ENCODE data around the gene ELK4. TPM values are rescaled to one million over a fixed set of nuclear protein-coding genes. Genes with fewer than 3 reads are reported as not detected.

ELK4 gene
- total RNA-seq, 2 donors from 2014 or later, result 72.9 to 76.4 TPM

DNA sequence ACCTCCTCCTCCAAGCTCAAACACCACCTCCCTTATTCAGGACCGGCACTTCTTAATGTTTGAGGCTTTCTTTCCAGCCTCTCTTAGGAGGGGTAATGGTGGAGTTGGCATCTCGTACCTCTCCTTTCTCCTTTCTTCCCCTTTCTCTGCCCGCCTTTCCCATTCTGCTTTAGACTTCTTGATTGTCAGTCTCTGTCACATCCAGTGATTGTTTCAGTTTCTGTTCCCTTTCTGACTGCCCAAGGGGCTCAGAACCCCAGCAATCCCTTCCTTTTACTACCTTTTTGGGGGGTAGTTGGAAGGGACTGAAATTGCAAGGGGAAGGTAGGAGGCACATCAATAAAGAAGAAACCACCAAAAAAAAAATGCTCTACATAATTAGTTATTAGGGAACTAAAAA is 5.6 kb downstream of the ELK4 start:
- peak overlapping the region; percentile 87 for H3K4me3 Mint-ChIP-seq
- peaks cover 23% of the 10 kb centered on the region for H3K4me1 Mint-ChIP-seq
- no peaks in the 10 kb centered on the region for H3K27me3 Mint-ChIP-seq
- peaks cover 89% of the 10 kb centered on the region for H3K36me3 Mint-ChIP-seq (ENCODE audit: low read depth)
- H3K27ac Mint-ChIP-seq, result peak overlapping the region; percentile 68
- H3K9me3 Mint-ChIP-seq, result no peaks in the 10 kb centered on the region
- no peak for ATAC-seq (replicated peaks)

DNA sequence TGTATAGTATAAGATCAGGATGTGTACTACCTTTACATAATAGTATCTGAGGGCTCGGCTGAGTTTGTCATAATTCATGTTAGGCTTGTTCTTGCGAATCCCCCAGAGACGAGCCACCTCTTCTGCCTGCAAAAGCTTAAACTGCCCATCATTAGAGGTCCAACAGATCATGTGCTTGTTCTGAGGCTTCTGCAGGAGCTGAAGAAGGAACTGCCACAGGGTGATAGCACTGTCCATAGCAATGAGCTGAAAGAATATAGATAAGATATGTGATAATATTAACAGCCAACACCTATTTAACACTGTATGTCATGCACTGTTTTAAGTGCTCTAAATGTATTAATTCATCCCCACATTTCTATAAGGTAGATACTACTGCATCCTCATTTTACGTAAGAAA is 8.2 kb downstream of the ELK4 start:
- no peaks in the 10 kb centered on the region for H3K27me3 Mint-ChIP-seq
- peaks cover 19% of the 10 kb centered on the region for H3K4me1 Mint-ChIP-seq
- no peak for ATAC-seq (replicated peaks)
- peaks cover 96% of the 10 kb centered on the region for H3K36me3 Mint-ChIP-seq (ENCODE audit: low read depth)
- H3K4me3 Mint-ChIP-seq, result no peak overlapping the region
- H3K27ac Mint-ChIP-seq, result no peak overlapping the region
- no peaks in the 10 kb centered on the region for H3K9me3 Mint-ChIP-seq

DNA sequence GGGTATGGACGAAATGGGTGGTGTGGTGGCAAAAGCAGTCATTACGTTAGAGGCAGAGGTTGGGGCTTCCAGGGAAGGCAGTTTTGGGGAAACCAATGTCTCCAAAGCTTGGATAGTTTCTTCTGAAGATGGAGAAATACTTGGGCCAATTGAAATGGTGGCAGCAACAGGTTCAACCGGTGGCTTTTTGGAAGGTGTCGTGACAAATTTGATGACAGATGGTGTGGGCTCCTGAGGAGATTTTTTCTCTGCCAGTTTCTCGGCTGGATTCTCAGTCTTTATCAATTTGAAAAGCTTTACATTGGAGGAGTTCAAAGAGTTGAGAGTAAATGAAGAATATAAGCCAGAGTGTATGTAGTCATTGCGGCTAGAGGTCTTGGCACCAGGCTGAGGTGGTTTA is 11.5 kb downstream of the ELK4 start:
- Mint-ChIP-seq H3K36me3 (ENCODE audit: low read depth) (peaks cover 100% of the 10 kb centered on the region), H3K27ac (peak overlapping the region; percentile 53), H3K4me1 (peaks cover 5% of the 10 kb centered on the region), H3K4me3 (no peak overlapping the region), H3K9me3 (no peaks in the 10 kb centered on the region), H3K27me3 (no peaks in the 10 kb centered on the region)
- ATAC-seq (replicated peaks), result no peak

DNA sequence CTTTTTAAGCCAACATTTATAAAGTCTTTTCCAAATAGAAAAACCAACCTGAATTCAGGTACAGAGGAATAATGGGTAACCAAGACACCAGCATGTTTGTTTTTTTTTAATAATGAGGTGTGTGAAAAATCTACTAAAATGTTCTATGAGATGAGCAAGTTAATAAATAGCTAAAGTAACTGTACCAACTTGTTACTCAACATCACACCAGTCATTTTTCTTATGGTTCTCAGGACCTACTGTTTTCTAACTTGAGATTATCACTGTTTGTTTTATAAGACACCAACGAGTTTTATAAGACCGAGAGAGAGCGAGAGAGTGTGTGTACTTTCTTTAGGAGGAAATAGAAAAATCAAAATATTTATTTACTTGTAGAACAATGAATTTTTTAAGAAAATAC is 12.4 kb downstream of the ELK4 start:
- peaks cover 3% of the 10 kb centered on the region for H3K4me1 Mint-ChIP-seq
- no peak overlapping the region for H3K27ac Mint-ChIP-seq
- no peaks in the 10 kb centered on the region for H3K9me3 Mint-ChIP-seq
- H3K36me3 Mint-ChIP-seq (ENCODE audit: low read depth), result peaks cover 100% of the 10 kb centered on the region
- no peak overlapping the region for H3K4me3 Mint-ChIP-seq
- ATAC-seq (replicated peaks), result no peak
- no peaks in the 10 kb centered on the region for H3K27me3 Mint-ChIP-seq

DNA sequence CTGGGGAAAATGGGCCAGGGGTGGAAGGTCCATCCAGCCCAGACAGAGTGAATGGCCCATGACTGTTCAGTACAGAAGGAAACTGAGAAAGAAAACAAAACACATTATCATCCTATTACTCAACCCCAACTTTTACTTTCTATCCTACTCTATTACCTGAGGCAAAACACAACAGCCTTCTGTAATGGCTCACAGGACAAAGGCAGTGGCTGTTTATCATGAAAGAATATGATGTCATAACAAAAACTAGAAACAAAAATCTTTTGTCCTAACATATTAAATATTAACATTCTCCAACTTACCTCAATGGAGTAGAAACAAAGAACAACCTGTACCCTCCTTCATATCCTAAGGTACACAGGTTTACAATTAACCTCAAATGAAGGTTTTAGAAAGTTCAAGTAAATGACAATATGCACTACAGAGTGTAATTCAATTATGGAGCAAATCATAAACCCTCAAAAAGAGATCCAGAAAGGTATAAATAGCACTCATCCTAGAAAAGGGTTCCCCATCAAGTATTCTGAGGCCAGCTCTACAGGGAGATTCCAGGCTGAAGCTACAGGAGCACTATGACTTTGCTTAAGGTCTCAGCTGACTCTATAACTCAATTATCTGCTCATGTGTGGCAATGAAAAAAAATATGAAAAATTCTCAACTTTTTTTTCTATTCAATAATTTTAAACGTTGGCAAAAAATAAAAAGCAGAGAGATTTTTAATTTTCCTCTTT is 15.1 kb downstream of the ELK4 start:
- peaks cover 99% of the 10 kb centered on the region for H3K36me3 Mint-ChIP-seq (ENCODE audit: low read depth)
- ATAC-seq (replicated peaks), result peak; percentile 87
- H3K27ac Mint-ChIP-seq, result peak overlapping the region; percentile 49
- peaks cover 4% of the 10 kb centered on the region for H3K4me1 Mint-ChIP-seq
- no peaks in the 10 kb centered on the region for H3K9me3 Mint-ChIP-seq
- no peak overlapping the region for H3K4me3 Mint-ChIP-seq
- no peaks in the 10 kb centered on the region for H3K27me3 Mint-ChIP-seq

DNA sequence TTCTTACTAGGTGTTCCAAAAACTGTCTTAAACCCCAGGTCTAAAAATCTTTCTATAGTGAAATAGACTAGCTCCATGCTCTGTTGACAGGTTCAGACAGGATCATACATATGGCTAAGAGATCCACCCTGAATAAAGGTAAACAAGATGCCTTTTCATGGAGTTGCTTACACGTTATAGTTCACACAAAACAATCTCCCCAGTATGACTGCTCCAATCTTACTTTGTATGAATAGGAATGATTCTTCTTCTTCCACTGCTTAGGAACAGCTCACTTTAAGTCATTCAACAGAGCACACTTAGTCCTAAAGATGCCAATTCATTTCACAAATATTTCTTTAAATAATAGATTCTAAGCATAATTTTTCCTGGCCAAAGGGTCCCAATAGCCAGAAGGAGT is 16.0 kb downstream of the ELK4 start:
- H3K4me3 Mint-ChIP-seq, result no peak overlapping the region
- no peak for ATAC-seq (replicated peaks)
- H3K4me1 Mint-ChIP-seq, result peaks cover 13% of the 10 kb centered on the region
- H3K27me3 Mint-ChIP-seq, result no peaks in the 10 kb centered on the region
- H3K27ac Mint-ChIP-seq, result peak overlapping the region; percentile 49
- peaks cover 99% of the 10 kb centered on the region for H3K36me3 Mint-ChIP-seq (ENCODE audit: low read depth)
- H3K9me3 Mint-ChIP-seq, result no peaks in the 10 kb centered on the region

DNA sequence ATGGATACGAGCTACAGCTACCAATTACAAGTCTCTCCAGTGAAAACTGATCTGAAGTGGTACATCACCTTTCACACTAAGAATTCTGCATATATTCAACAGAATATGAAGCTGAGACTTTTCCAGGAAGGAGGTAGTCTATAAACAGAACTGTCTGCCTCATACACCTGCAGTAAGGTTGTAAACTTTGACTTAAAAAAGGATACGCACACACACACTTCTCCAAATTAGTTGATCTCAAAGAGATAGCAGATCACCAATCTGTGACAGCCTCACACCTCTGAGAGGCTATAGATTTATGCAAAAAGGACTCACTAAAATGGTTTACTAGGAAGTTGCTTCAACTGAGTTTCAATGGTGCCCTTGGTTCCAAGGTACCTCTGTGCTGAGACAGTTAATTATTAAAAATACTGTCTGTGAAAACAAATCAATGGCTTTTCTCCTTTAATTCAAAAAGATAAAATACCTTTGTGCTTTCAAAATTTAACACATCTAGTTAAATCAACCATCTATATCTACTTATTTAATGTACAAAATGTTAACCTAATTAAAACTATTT is 17.9 kb downstream of the ELK4 start:
- Mint-ChIP-seq H3K27ac (no peak overlapping the region), H3K4me3 (no peak overlapping the region), H3K9me3 (no peaks in the 10 kb centered on the region), H3K36me3 (ENCODE audit: low read depth) (peaks cover 99% of the 10 kb centered on the region), H3K27me3 (no peaks in the 10 kb centered on the region), H3K4me1 (peaks cover 25% of the 10 kb centered on the region)
- no peak for ATAC-seq (replicated peaks)

DNA sequence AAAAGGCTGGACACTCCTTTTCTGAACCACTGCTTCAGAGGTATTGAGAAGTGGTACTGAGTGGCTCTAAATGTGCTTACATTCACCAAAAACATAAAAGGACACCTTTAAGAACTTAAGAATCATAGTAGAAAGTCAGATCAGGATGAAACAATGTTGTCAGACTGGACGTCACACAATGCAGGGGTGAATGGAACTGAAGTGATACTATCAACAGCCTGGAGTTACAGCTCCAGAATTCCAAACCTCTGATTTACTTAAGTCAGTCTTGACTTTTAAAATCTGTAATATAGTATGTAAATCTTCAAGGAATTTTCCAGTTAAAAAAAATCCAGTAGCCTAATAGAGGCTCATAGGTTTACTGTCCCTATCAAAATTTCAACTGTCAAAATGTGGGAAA is 19.3 kb downstream of the ELK4 start:
- H3K27me3 Mint-ChIP-seq, result no peaks in the 10 kb centered on the region
- H3K4me1 Mint-ChIP-seq, result peaks cover 25% of the 10 kb centered on the region
- peaks cover 99% of the 10 kb centered on the region for H3K36me3 Mint-ChIP-seq (ENCODE audit: low read depth)
- H3K9me3 Mint-ChIP-seq, result no peaks in the 10 kb centered on the region
- ATAC-seq (replicated peaks), result no peak
- no peak overlapping the region for H3K27ac Mint-ChIP-seq
- no peak overlapping the region for H3K4me3 Mint-ChIP-seq

DNA sequence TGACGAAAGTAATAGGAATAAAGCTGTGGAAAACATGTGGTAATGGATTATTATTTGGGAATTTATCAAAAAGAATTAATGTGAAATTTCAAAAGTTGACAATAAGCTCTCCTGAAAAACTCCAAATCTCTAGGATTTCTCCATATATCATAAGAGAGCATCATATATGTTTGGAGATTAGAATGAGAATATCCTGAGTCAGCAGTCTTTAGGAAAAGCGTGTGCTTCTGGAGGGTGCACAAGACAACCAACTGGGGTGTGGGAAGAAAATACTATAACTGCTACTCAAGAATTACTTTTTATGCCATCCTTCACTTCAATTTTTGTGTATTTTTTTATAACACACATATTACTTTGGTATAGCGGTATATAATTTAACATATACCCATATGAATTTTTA is 19.7 kb downstream of the ELK4 start:
- Mint-ChIP-seq H3K4me3 (no peak overlapping the region), H3K27ac (no peak overlapping the region), H3K4me1 (peaks cover 25% of the 10 kb centered on the region), H3K27me3 (no peaks in the 10 kb centered on the region), H3K9me3 (no peaks in the 10 kb centered on the region), H3K36me3 (ENCODE audit: low read depth) (peaks cover 99% of the 10 kb centered on the region)
- no peak for ATAC-seq (replicated peaks)

DNA sequence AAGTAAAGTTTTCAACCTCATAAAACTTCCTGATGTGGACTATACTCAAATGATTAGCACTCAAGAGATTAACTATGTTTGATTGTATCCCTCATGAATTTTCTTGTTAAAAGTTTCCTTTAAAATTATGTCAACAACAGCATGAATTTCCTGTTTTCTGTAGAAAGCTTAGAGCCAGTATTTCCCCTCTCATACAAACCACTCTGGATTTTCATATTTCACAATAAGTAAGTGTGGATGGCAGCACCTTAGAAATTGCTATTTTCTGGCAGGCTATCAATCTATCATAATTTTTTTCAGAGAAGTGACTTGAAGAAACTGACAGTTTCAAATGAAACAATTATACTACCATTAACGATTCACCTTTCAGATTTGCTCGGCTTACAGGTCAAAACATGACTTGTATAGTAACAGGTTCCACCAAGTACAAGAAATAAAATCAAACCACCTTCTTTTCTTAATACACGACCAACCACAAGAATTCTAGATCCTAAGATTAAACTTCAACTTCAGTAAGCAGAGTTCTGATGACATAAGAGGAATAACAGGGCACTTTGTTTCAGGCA is 20.8 kb downstream of the ELK4 start:
- Mint-ChIP-seq H3K4me1 (peaks cover 25% of the 10 kb centered on the region), H3K27ac (peak overlapping the region; percentile 60), H3K27me3 (no peaks in the 10 kb centered on the region), H3K4me3 (peak overlapping the region; percentile 37), H3K9me3 (no peaks in the 10 kb centered on the region), H3K36me3 (ENCODE audit: low read depth) (peaks cover 98% of the 10 kb centered on the region)
- ATAC-seq (replicated peaks), result peak; percentile 42

DNA sequence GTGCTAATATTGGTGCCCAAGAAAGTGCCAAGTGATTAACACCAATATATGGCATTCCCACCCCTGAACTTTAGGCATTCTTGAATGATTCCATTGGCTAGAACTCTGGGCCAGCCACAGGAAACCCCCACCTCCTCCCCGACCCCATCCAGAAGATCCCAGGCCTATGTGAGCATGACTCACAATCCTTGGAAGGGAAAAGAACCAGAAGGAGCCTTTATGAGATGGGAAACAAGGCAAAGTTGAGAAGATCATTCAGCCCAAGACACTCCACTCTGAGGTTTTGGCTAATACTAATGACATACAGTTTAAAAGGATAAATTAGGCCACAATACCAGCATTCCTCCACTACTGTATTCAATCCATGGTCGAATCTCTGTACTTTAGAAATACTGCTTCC is 21.8 kb downstream of the ELK4 start:
- no peak overlapping the region for H3K4me3 Mint-ChIP-seq
- H3K9me3 Mint-ChIP-seq, result no peaks in the 10 kb centered on the region

DNA sequence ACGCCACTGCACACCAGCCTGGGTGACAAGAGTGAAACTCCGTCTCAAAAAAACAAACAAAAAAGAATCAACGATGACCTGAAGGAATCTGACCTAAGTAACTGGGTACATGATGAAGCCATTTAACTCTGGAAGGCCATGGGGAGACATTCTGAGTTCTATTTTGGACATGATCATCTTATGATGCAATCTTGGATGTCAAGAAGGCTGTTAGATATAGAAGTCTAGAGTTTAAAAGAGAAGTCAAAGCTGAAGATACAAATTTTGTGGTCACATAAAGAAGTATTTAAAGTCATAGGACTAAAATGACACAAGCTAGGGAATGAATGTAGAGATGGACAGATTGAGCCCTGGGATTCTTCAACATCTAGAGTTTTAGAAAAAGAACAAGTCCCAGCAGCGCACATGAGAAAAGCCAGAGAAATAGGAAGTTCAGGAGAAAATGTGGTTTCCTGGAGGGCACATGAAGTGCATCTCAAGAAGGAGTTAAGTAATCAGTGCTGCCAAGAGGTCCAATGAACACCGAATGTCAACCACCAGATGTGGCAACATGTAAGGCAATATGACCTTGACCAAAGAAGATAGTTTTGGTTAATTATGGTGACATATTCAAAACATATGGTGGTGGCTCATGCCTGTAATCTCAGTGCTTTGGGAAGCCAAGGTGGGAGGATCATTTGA is 26.8 kb downstream of the ELK4 start:
- Mint-ChIP-seq H3K4me1 (peaks cover 24% of the 10 kb centered on the region), H3K36me3 (ENCODE audit: low read depth) (peaks cover 73% of the 10 kb centered on the region), H3K9me3 (no peaks in the 10 kb centered on the region), H3K27ac (peak overlapping the region; percentile 58), H3K4me3 (no peak overlapping the region), H3K27me3 (no peaks in the 10 kb centered on the region)
- ATAC-seq (replicated peaks), result no peak

More for the DNA sequence above, 21.8 kb downstream of the ELK4 start:
- Mint-ChIP-seq H3K27me3 (no peaks in the 10 kb centered on the region), H3K36me3 (ENCODE audit: low read depth) (peaks cover 95% of the 10 kb centered on the region), H3K27ac (peak overlapping the region; percentile 31), H3K4me1 (peaks cover 27% of the 10 kb centered on the region)
- no peak for ATAC-seq (replicated peaks)

DNA sequence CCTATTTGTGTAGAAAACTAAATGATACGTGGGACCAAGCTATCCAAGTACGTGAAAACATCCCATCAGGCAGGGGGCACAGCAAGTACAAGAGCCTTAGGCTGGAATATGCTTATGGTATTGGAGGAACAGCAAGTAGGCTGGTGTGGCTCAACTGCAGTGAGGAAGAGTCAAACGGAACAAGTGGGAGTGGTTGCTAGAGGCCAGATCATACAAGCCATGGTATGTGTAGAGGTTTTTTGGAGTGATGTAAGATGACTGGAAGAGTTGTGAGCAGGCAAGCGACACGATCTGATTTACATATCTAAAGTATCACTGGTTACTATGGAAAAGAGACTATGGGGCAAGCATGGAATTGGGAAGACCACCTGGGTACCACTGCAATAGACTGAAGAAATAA is 27.8 kb downstream of the ELK4 start:
- Mint-ChIP-seq H3K9me3 (no peaks in the 10 kb centered on the region), H3K36me3 (ENCODE audit: low read depth) (peaks cover 73% of the 10 kb centered on the region), H3K4me1 (peaks cover 20% of the 10 kb centered on the region), H3K4me3 (no peak overlapping the region), H3K27me3 (no peaks in the 10 kb centered on the region), H3K27ac (no peak overlapping the region)
- no peak for ATAC-seq (replicated peaks)

DNA sequence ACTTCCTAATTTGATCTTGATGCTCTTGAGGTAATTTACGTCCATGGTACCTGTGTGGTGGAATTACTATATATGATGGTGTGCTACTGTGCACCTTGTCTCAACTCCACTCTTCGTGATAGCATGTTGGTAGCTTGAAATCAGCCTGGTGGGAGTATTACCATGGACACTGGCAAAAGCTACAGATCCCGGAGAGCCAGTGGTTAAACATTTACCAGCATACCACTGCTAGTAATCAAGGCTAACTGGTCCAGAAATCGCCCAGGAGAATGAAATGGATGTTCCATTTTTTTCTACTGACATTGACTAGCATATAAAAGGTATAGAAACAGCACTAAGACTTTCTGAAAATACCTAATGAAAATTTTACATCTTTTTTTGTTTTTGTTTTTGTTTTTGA is 30.6 kb downstream of the ELK4 start:
- no peak for ATAC-seq (replicated peaks)
- Mint-ChIP-seq H3K9me3 (no peaks in the 10 kb centered on the region), H3K27ac (no peak overlapping the region), H3K27me3 (no peaks in the 10 kb centered on the region), H3K36me3 (ENCODE audit: low read depth) (peaks cover 69% of the 10 kb centered on the region), H3K4me3 (no peak overlapping the region), H3K4me1 (peaks cover 20% of the 10 kb centered on the region)

DNA sequence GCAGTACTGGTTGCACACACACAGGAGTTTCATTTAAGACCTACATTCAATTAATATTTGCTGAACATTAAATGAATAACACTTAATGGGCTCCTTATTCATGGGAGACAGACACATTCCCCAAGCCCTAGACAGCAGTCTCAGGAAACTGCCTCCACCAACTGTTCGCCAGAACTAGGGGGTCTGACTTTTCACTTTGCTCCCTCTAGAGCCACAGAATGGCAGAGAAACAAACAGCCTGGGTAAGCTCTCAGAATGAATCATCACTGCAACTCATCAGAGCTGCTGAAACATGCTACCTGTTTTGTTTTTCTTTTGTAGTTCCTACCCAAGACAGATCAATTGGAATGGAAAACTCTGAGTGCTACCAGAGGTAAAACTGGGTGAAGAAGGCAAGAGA is 31.7 kb downstream of the ELK4 start:
- ATAC-seq (replicated peaks), result peak; percentile 97
- H3K4me1 Mint-ChIP-seq, result peaks cover 19% of the 10 kb centered on the region
- H3K36me3 Mint-ChIP-seq (ENCODE audit: low read depth), result peaks cover 61% of the 10 kb centered on the region

More for the DNA sequence above, 31.7 kb downstream of the ELK4 start:
- H3K4me3 Mint-ChIP-seq, result peak overlapping the region; percentile 19
- no peaks in the 10 kb centered on the region for H3K27me3 Mint-ChIP-seq
- H3K27ac Mint-ChIP-seq, result peak overlapping the region; percentile 90
- H3K9me3 Mint-ChIP-seq, result no peaks in the 10 kb centered on the region

All from activated T-helper 17 cell treated with anti-CD3 and anti-CD28 coated beads, Interleukin-2, amount 50 U/mL, for 72 hours (primary cell).